Umbilical cord (tissue), 2 donors: ENCODE measurements around the gene COL20A1. TPM values are rescaled to one million over a fixed set of nuclear protein-coding genes. Genes with fewer than 3 reads are reported as not detected.
"Not testable (repeated sequence)": the region's sequence is repeated elsewhere in the genome, so short reads cannot be mapped to it uniquely, and the experiment has no call there.

ENCODE experiments used
- DNase-seq: peaks from one replicate; pipeline ENCODE4 v3.0.0-alpha.2; 2015; ENCODE audit warnings: low spot score
- total RNA-seq: library from RNA; depleted of rRNA; stranded (reverse); fragments of >200 nt; gene quantifications from one replicate; pipeline ENCODE4 v1.2.3, GENCODE V29; 2014; ENCODE audit warnings: low replicate concordance; ENCODE audit not compliant: insufficient read depth

Gene COL20A1
- total RNA-seq, 1 donor from 2014 or later, result 1.2 TPM

GRCh38 chr20:63331741-63332400 lies 38.9 kb downstream of the COL20A1 start:
- DNase-seq, result no peak

DNA sequence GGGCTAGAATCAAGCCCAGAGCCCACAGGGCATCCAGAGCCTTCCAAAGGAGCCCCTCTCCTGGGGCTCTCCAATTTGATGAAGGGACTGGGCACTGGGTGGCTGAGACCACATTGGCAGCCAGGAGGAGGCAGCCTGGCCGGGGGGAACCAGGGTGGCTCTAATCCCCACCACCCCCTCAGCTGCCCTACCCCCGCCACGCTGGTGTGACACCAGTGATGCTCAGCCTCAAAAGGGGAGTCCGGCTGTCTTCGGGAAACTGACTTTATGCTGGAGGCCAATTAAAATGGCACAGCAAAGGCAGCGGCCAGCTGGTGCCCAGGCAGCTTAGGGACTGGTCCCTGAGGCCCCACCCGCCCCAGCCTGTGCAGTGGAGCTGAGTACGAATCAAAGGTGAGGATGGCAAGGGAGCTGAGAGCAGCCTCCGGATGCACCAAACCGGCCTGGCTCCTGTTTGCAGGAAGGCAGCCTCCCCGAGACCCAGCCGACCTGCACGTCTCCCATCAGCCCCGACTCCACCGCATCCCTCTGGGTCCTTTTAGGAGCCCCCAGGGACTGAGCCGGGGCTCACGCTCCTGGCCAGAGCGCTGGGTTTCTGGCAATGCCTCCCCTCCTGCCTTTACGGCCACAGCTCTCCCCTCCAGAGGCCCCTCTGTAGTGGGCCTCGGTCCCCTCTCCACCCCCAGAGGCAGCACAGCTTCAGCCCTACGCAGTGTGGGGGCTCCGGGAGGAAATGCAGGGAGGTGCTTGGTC lies 39.7 kb downstream of the COL20A1 start:
- DNase-seq, result no peak

DNA sequence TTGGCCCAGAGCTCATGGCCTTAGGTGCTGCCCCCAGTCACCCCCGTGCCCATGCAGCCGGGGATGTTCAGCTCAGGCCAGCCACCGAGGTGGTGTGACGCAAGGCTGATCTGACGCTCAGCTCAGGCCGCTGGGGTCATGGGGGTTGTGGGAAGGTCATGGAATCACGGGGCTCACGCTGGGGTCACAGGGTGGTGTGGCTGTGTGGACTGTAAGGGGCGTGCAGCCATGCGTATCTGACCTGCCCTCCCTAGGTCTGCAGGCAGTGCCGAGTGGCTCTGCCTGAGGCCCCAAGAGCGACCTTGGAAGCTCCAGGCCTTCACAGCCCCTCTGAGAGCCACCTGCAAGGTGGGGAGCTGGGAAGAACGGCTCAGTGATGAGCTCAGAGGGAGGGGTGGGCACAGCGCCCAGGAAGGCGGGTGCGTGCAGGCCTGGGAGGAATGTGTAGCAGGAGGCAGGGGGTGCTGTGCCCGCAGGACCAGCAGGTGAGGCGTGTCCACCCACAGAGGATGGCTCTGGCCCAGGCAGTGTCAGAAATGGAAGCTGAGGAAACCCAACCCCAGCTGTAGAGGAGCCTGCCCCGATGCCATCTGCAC lies 40.4 kb downstream of the COL20A1 start:
- DNase-seq, result no peak

- DNase-seq, result no peak
Measured at GRCh38 chr20:63334356-63334755, 41.4 kb downstream of the COL20A1 start.

- DNase-seq, result not testable (repeated sequence)
Measured at GRCh38 chr20:63335060-63335459, 42.1 kb downstream of the COL20A1 start.

- DNase-seq, result no peak
Measured at GRCh38 chr20:63335711-63336110, 42.7 kb downstream of the COL20A1 start.

- DNase-seq, result no peak
Measured at GRCh38 chr20:63336232-63336752, 43.3 kb downstream of the COL20A1 start.

GRCh38 chr20:63337786-63338420 lies 44.9 kb downstream of the COL20A1 start:
- no peak for DNase-seq

- DNase-seq, result not testable (repeated sequence)
Measured at GRCh38 chr20:63339154-63340094, 46.4 kb downstream of the COL20A1 start.

- DNase-seq, result not testable (repeated sequence)
Measured at GRCh38 chr20:63340158-63340688, 47.2 kb downstream of the COL20A1 start.

- DNase-seq, result no peak
Measured at GRCh38 chr20:63342561-63343459, 49.8 kb downstream of the COL20A1 start.

- DNase-seq, result peak; percentile 83
Measured at GRCh38 chr20:63343460-63344445, 50.8 kb downstream of the COL20A1 start.

DNA sequence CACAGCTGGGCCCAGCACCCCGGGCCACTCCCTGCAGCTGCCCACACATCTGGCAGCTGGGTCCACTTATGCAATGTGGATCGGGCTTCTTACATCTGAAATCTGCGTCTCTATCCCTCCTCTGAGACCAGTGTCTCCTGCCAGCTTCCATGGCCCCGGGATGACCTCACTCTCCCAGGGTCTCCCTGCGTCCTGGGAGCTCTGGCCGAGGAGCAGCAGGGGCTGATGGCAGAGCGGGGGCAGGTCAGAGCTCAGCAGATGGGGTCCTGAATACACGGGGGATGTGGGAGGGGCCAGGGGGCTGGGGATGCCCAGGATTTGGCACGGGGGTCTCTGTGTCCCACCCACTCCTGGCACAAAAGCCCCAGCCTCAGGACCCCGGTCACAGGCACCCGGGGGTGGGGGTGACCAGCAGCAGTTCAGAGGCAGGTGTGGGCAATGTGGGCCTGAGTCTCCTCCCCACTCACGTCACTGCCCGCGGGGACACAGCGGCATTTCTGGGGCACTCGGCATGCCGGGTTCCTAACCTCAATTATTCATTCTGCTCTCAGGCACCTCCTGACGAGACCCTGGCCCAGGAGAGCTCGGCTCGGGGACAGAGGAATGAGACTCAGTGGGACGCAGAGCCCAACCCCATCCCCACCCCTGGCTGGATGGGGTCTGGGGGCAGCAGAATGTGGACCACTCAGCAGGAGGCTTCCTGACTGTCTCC lies 51.8 kb downstream of the COL20A1 start:
- peak; percentile 85 for DNase-seq

DNA sequence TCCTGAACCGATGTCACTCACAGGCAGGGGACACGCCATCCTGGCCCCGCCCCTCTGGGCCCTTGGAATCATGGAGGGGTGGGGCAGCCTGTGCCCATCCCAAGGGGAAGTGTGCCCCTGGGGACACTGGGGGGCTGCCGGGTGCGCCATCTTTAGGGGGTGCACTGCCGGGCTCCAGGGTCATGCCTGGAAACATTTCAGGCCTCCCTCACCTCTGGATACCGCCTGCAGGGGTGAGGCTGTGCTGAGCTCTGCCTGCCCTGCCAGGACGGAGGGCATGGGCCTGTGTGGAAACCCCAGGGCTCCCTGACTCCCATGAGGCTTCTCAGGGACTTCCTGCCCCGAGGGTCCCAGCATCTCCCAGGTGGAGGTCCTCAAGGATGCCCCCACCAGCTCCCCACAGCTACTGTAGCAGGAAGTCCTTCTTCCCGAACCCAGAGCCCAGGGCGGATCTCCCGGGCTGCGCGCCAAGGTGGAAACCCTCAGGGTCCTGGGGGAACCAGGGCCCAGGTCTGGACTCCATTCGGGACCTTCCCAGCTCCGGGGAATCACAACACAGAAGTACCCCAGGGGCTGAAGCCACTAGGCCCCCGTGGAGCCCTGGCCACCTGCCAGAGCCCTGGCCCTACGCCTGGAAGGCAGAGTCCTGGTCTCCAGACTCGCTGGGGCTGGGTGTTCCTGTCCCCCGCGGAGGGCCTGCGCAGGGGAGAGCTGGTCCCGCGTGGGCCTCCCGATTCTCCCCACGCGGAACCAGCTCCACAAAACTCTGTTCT lies 52.5 kb downstream of the COL20A1 start:
- peak; percentile 54 for DNase-seq

DNA sequence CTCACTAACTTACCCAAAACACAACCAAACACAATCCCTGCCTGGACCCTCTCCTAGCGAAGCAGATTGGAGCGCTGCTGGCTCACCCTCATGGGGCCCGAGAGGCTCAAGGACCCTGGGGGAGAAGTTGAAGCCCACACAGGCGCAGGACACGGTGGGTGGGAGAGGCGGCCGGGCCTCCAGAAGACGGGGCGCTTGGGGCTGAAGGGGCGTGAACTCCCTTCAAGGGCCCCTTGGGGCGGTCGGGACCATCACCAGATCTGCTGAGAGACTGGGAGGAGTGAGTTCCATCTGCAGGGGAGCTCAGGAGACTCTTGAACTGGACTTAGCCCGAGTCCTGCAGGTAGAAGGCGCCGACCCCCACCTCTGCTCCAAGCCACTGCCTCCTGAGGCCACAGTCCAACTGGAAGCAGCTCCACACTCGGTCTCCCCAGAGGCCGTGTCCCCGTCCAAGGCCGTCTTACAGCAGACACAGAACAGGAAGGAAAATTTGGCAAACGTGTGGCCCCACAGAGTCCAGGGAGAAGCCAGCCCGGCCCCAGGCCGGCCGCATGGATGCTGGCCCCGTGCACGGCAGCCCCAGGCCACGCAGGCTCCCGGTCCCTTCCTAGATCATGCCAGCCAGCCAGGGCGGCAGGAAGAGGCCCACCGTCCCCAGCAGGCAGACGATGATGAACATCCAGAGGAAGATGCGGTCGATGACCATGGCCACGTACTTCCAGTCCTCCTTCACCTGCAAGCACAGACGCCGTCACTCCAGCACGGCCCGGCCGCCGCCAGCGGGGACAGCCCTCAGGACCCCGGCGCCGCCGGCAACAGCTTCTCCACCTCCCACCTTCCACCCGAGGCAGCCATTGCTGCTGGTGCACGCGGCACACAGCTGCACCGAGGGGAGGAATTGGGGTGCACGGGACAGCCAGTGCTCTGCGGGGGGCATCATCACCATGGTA lies 53.4 kb downstream of the COL20A1 start:
- DNase-seq, result no peak
